ENCODE data around the gene FGF14. TPM values are rescaled to one million over a fixed set of nuclear protein-coding genes. Genes with fewer than 3 reads are reported as not detected.

The FGF14 gene
- total and polyA plus RNA-seq, 2 donors (not counting 3 experiments of a cell fraction or from before 2014, with no cell fraction given): not detected

DNA sequence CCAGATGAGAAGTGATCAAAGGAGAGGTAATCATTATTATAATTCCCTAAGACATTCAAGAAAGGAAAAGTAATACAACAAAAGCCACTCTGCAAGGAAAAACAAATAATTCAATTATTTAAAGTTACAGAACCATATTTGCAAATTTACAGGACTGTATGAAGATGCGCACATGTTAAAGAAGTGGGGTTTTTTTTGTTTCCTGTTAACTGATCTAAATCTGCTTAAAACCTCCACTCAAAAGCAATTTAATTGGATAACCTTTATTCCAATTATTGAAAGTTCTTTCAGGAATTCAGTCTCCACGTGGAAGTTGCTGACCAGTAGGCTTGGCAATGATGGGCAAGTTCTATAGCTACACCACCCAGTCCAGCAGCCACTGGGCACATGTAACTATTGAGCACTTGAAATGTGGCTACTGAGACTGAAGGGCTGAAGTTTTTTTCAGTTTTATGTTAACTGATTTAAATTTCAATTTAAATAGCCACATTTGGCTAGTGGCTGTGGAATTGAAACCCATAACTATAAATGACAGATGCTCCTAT, 232.3 kb downstream of the FGF14 start:
- FAIRE-seq (no peak), DNase-seq (ENCODE audit: low read depth, low spot score) (no peak)
- intact Hi-C loops (cut with micrococcal nuclease): no loop called here
- dilution Hi-C loops (cut with MboI; ENCODE audit: extremely low pct_ligation_motif_present, low sequenced_read_pairs): no loop called here
- POLR2A ChIA-PET: no interaction called here
- Histone ChIP-seq H3K36me3 (ENCODE audit: control insufficient read depth in 2 of 2, extremely low read depth in 1 of 2, insufficient read depth in 2 of 2, low read length in 2 of 2) (no peaks in the 10 kb centered on the region), H3K9me1 (replicated peaks; ENCODE audit: control insufficient read depth, extremely low read depth, insufficient read depth, low read length) (no peaks in the 10 kb centered on the region), H2AFZ (ENCODE audit: low read depth, low read length) (no peak overlapping the region), H3K9ac (replicated peaks; ENCODE audit: extremely low read depth, insufficient read depth, low read length) (no peak overlapping the region), H3K27ac (ENCODE audit: insufficient read depth, low read depth, low read length) (no peak overlapping the region), H3K79me2 (ENCODE audit: control insufficient read depth, insufficient read depth, low read length) (no peaks in the 10 kb centered on the region), H3K9me3 (replicated peaks; ENCODE audit: control insufficient read depth, insufficient read depth, low read length) (no peaks in the 10 kb centered on the region), H4K20me1 (replicated peaks; ENCODE audit: control insufficient read depth, extremely low read depth, insufficient read depth, low read length) (no peaks in the 10 kb centered on the region), H3K4me1 (ENCODE audit: control insufficient read depth, extremely low read depth, insufficient read depth, low read length) (no peaks in the 10 kb centered on the region), H3K4me3 (replicated peaks in 1 of 3; ENCODE audit: insufficient read depth in 1 of 3, low read depth in 1 of 3, low read length in 3 of 3) (no peak overlapping the region), H3K4me2 (ENCODE audit: insufficient read depth, low read length) (no peak overlapping the region), H3K27me3 (ENCODE audit: control insufficient read depth in 2 of 2, insufficient read depth in 2 of 2, low read length in 2 of 2) (no peaks in the 10 kb centered on the region)
- CTCF ChIA-PET: no interaction called here
- BruUV-seq (replicated peaks): no TSS peak
- TF ChIP-seq POLR2A (IDR thresholded peaks at IDR 0.05; ENCODE audit: low read depth, low read length) (no peak), JUN (IDR thresholded peaks at IDR 0.05; ENCODE audit: borderline replicate concordance, insufficient read depth, insufficient read length, low read depth) (no peak)

DNA sequence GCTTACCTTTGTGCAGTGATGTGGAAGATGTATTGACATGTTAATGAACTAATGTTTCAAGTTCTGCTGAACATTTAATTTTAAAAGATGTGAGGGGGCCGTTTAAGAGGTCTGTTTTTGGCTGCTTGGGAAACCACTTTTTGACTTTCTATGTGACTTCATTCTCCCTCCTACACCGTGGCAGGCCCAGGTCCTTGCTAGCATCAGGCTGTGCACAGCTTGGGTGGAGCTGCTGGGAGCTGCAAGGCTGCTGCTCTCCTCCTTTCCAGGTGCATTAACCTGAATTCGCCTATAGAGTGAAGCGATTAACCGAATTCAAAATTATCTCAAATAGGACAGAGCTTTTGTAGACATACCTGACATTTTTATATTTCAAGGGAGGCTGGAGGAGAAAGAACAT, 249.1 kb downstream of the FGF14 start:
- Histone ChIP-seq H3K27me3 (ENCODE audit: control insufficient read depth in 2 of 2, insufficient read depth in 2 of 2, low read length in 2 of 2) (no peaks in the 10 kb centered on the region), H3K36me3 (ENCODE audit: control insufficient read depth in 2 of 2, extremely low read depth in 1 of 2, insufficient read depth in 2 of 2, low read length in 2 of 2) (no peaks in the 10 kb centered on the region), H3K79me2 (ENCODE audit: control insufficient read depth, insufficient read depth, low read length) (no peaks in the 10 kb centered on the region), H3K9me1 (replicated peaks; ENCODE audit: control insufficient read depth, extremely low read depth, insufficient read depth, low read length) (no peaks in the 10 kb centered on the region), H2AFZ (ENCODE audit: low read depth, low read length) (no peak overlapping the region), H3K4me1 (ENCODE audit: control insufficient read depth, extremely low read depth, insufficient read depth, low read length) (no peaks in the 10 kb centered on the region), H3K9ac (replicated peaks; ENCODE audit: extremely low read depth, insufficient read depth, low read length) (no peak overlapping the region), H3K4me3 (replicated peaks in 1 of 3; ENCODE audit: insufficient read depth in 1 of 3, low read depth in 1 of 3, low read length in 3 of 3) (no peak overlapping the region), H3K27ac (ENCODE audit: insufficient read depth, low read depth, low read length) (no peak overlapping the region), H4K20me1 (replicated peaks; ENCODE audit: control insufficient read depth, extremely low read depth, insufficient read depth, low read length) (no peaks in the 10 kb centered on the region), H3K4me2 (ENCODE audit: insufficient read depth, low read length) (no peak overlapping the region), H3K9me3 (replicated peaks; ENCODE audit: control insufficient read depth, insufficient read depth, low read length) (no peaks in the 10 kb centered on the region)
- intact Hi-C loops (cut with micrococcal nuclease) (no loop called here), dilution Hi-C loops (cut with MboI; ENCODE audit: extremely low pct_ligation_motif_present, low sequenced_read_pairs) (no loop called here)
- no peak for DNase-seq (ENCODE audit: low read depth, low spot score)
- no peak for FAIRE-seq
- BruUV-seq (replicated peaks): no TSS peak
- ChIA-PET CTCF (interaction anchor here (2.3 kb wide), 1 partner anchor 11 kb away, joined by 13 read pairs; no protein-coding TSS in a partner anchor), POLR2A (no interaction called here)
- TF ChIP-seq GATA2 (IDR thresholded peaks at IDR 0.05; ENCODE audit: insufficient read depth, insufficient read length, low read depth, low read length): no peak
- no peak for TF ChIP-seq POLR2AphosphoS5 (IDR thresholded peaks at IDR 0.05; ENCODE audit: insufficient read depth, low read depth, low read length)
- no peak for TF ChIP-seq EZH2 (IDR thresholded peaks at IDR 0.05; ENCODE audit: borderline replicate concordance, low read depth, low read length, severe bottlenecking)
- no peak for TF ChIP-seq JUN (IDR thresholded peaks at IDR 0.05; ENCODE audit: borderline replicate concordance, insufficient read depth, insufficient read length, low read depth)
